Right lobe of liver (tissue), 6 donors: Measurements from ENCODE around the gene LPIN1. TPM values are rescaled to one million over a fixed set of nuclear protein-coding genes. Genes with fewer than 3 reads are reported as not detected.
"Not testable (repeated sequence)": the region's sequence is repeated elsewhere in the genome, so short reads cannot be mapped to it uniquely, and the experiment has no call there.

Experiments
- ATAC-seq, 4 donors: fragments of 200-7000 bp; cut with Tn5 transposase; one replicate each; pipeline ENCODE4 v1.9.1; 2020; ENCODE audit warnings: mild to moderate bottlenecking in 4 of 4, moderate library complexity in 4 of 4
- DNase-seq, 3 donors: peaks; one replicate each; pipeline ENCODE4 v3.0.0-alpha.2; 2020
- H3K27ac ChIP-seq, 3 donors: fragments of 200-600 bp; one replicate each; pipeline ENCODE4 v1.8.0; 2022
- H3K27me3 ChIP-seq, 2 donors: fragments of 200-600 bp; one replicate each; pipeline ENCODE4 v1.8.0; 2022
- H3K36me3 ChIP-seq, 4 donors: fragments of 200-600 bp; sonication (generic) in 1 of 4; one replicate each; pipeline versions ENCODE4 v1.5.1 to v1.8.0; 2017 to 2022; ENCODE audit warnings: control low read depth in 1 of 4
- H3K4me1 ChIP-seq, 4 donors: fragments of 200-600 bp; sonication (generic) in 1 of 4; one replicate each; pipeline versions ENCODE4 v1.5.1 to v1.8.0; 2017 to 2022; ENCODE audit warnings: control low read depth in 1 of 4
- H3K4me3 ChIP-seq, 3 donors: fragments of 200-600 bp; one replicate each; pipeline ENCODE4 v1.8.0; 2022
- H3K9me3 ChIP-seq, 4 donors: fragments of 200-600 bp; sonication (generic) in 1 of 4; one replicate each; pipeline versions ENCODE4 v1.5.1 to v1.8.0; 2017 to 2022; ENCODE audit warnings: control low read depth in 1 of 4
- CTCF ChIP-seq, 4 donors: fragments of 200-600 bp in 3 of 4; fragments of 450-650 bp in 1 of 4; IDR thresholded peaks; one replicate each; pipeline versions ENCODE4 v1.5.1 to v1.8.0; 2016 to 2022; ENCODE audit warnings: antibody characterized with exemption in 4 of 4, mild to moderate bottlenecking in 2 of 4
- POLR2A ChIP-seq: fragments of 450-650 bp; IDR thresholded peaks from one replicate; pipeline ENCODE4 v1.6.1; 2017; ENCODE audit warnings: antibody characterized with exemption, mild to moderate bottlenecking
- WGBS: methylation state at CpG from one replicate; pipeline ENCODE4 v1.1.6; 2018; ENCODE audit warnings: low coverage, low lambda C conversion rate; ENCODE audit not compliant: insufficient coverage; ENCODE audit errors: missing lambda C conversion rate; 5-methylcytosine and 5-hydroxymethylcytosine counted together
- intact Hi-C, 2 donors: fragments of 100-400 bp; cut with DNase I; formaldehyde crosslinking; loops; one replicate each; pipeline versions ENCODE4 v1.11.2 to v1.14.1; 2022
- total RNA-seq, 6 experiments: library from RNA; depleted of rRNA in 2 of 6; stranded (reverse); fragments of >200 nt in 2 of 6; fragmentation: NEBNext Ultra II Directional in 3 of 6; extraction: Animal tissue kit (Norgen Biotek cat#: 25700) in 3 of 6; gene quantifications; one replicate each; pipeline versions ENCODE4 v1.1.0 to v1.2.4, GENCODE V29; 2016 to 2023
- donor health status: DM: no; HTN: yes; CAD: no.
- donor health status: DM: no; HTN: no; CAD: no.
- donor health status: DM: no; HTN: no; CAD: no.
- donor health status: DM: no; HTN: yes; CAD: no.
- donor health status: DM: no; HTN: yes; CAD: no.

The LPIN1 gene
- total RNA-seq, 6 experiments from 2014 or later: 17.3 to 58.7 (median 29.1) TPM

GRCh38 chr2:11811036-11811654, 64.7 kb downstream of the LPIN1 start:
- TF ChIP-seq CTCF (IDR thresholded peaks at IDR 0.05) (no peak), POLR2A (no peak)
- H3K27ac ChIP-seq: no peak overlapping the region
- 75% methylated on average over 2 of the region's 6 CpGs for WGBS
- intact Hi-C loops: no loop called here
- no peaks in the 10 kb centered on the region for H3K9me3 ChIP-seq
- no peak overlapping the region for H3K4me3 ChIP-seq
- no peaks in the 10 kb centered on the region for H3K4me1 ChIP-seq
- ATAC-seq (peak in 1 of 4 donors; percentile 10), DNase-seq (no peak)
- H3K36me3 ChIP-seq: peaks cover 0 to 39% (median 19%) of the 10 kb centered on the region in 4 donors
- H3K27me3 ChIP-seq: no peaks in the 10 kb centered on the region

- Histone ChIP-seq H3K4me3 (no peak overlapping the region), H3K27ac (no peak overlapping the region), H3K9me3 (no peaks in the 10 kb centered on the region), H3K36me3 (peaks cover 0 to 34% (median 10%) of the 10 kb centered on the region in 4 donors), H3K4me1 (no peaks in the 10 kb centered on the region), H3K27me3 (no peaks in the 10 kb centered on the region)
- 94% methylated on average over 11 of the region's 25 CpGs for WGBS
- DNase-seq: no peak
- TF ChIP-seq CTCF (IDR thresholded peaks at IDR 0.05) (no peak), POLR2A (no peak)
- intact Hi-C loops: no loop called here
- ATAC-seq: peak in 1 of 4 donors; percentile 11
Observed at GRCh38 chr2:11812466-11813248, 66.2 kb downstream of the LPIN1 start.

GRCh38 chr2:11813345-11813744, 66.9 kb downstream of the LPIN1 start:
- DNase-seq, H3K27ac ChIP-seq, H3K27me3 ChIP-seq, H3K4me1 ChIP-seq, H3K4me3 ChIP-seq, ATAC-seq, H3K9me3 ChIP-seq, intact Hi-C loops: not testable (repeated sequence)
- 90% methylated on average over 10 of the region's 10 CpGs for WGBS
- H3K36me3 ChIP-seq: peaks cover 0 to 28% (median 8%) of the 10 kb centered on the region in 4 donors

- H3K9me3 ChIP-seq: no peaks in the 10 kb centered on the region
- intact Hi-C loops: no loop called here
- TF ChIP-seq POLR2A (no peak), CTCF (IDR thresholded peaks at IDR 0.05) (no peak)
- H3K27me3 ChIP-seq: no peaks in the 10 kb centered on the region
- WGBS: 90% methylated on average over 7 of the region's 7 CpGs
- DNase-seq: no peak
- H3K36me3 ChIP-seq: peaks cover 0 to 25% (median 8%) of the 10 kb centered on the region in 4 donors
- no peaks in the 10 kb centered on the region for H3K4me1 ChIP-seq
- ATAC-seq: no peak
- no peak overlapping the region for H3K27ac ChIP-seq
- no peak overlapping the region for H3K4me3 ChIP-seq
Observed at GRCh38 chr2:11813951-11814350, 67.5 kb downstream of the LPIN1 start.

- DNase-seq (no peak), ATAC-seq (peak in 1 of 4 donors; percentile 28)
- 94% methylated on average over 3 of the region's 13 CpGs for WGBS
- Histone ChIP-seq H3K4me3 (no peak overlapping the region), H3K27ac (no peak overlapping the region), H3K27me3 (no peaks in the 10 kb centered on the region), H3K9me3 (no peaks in the 10 kb centered on the region), H3K4me1 (no peaks in the 10 kb centered on the region), H3K36me3 (peaks cover 0 to 34% (median 14%) of the 10 kb centered on the region in 4 donors)
- TF ChIP-seq POLR2A (no peak), CTCF (IDR thresholded peaks at IDR 0.05) (no peak)
- intact Hi-C loops: no loop called here
Observed at GRCh38 chr2:11814979-11815510, 68.6 kb downstream of the LPIN1 start.

- ATAC-seq, H3K27ac ChIP-seq, H3K27me3 ChIP-seq, H3K9me3 ChIP-seq, DNase-seq, H3K4me3 ChIP-seq, intact Hi-C loops, H3K4me1 ChIP-seq: not testable (repeated sequence)
- peaks cover 0 to 51% (median 19%) of the 10 kb centered on the region in 4 donors for H3K36me3 ChIP-seq
- 97% methylated on average over 3 of the region's 3 CpGs for WGBS
Observed at GRCh38 chr2:11816935-11817334, 70.5 kb downstream of the LPIN1 start.
